Smooth muscle cell (in vitro differentiated cells): ENCODE data around the gene ZNF627. TPM values are rescaled to one million over a fixed set of nuclear protein-coding genes. Genes with fewer than 3 reads are reported as not detected.
"Not testable (repeated sequence)": the region's sequence is repeated elsewhere in the genome, so short reads cannot be mapped to it uniquely, and the experiment has no call there.

Source experiments
- DNase-seq: peaks from one replicate; lab custom pipeline; 2025; ENCODE audit not compliant: unreplicated experiment; lab: John Stamatoyannopoulos, UW
- H2AFZ ChIP-seq: fragments of 200-600 bp; sonication (generic); 2 replicates; pipeline ENCODE4 v1.6.0; 2016; ENCODE audit warnings: antibody characterized with exemption, low read depth, mild to moderate bottlenecking
- H3F3A ChIP-seq: fragments of 200-600 bp; sonication (generic); 2 replicates; pipeline ENCODE4 v1.6.0; 2017; ENCODE audit warnings: antibody characterized with exemption, low read depth
- H3K27ac ChIP-seq: fragments of 200-600 bp; sonication (generic); 2 replicates; pipeline ENCODE4 v1.5.1; 2016; ENCODE audit warnings: low read depth, mild to moderate bottlenecking
- H3K27me3 ChIP-seq: fragments of 200-600 bp; sonication (generic); 2 replicates; pipeline ENCODE4 v1.6.1; 2016; ENCODE audit warnings: low read depth, mild to moderate bottlenecking
- H3K36me3 ChIP-seq: fragments of 200-600 bp; sonication (generic); 2 replicates; pipeline ENCODE4 v1.5.1; 2016; ENCODE audit warnings: low read depth
- H3K4me1 ChIP-seq: fragments of 200-600 bp; sonication (generic); 2 replicates; pipeline ENCODE4 v1.5.1; 2016; ENCODE audit warnings: low read depth
- H3K4me2 ChIP-seq: fragments of 200-600 bp; sonication (generic); 2 replicates; pipeline ENCODE4 v1.6.0; 2016; ENCODE audit warnings: mild to moderate bottlenecking
- H3K4me3 ChIP-seq: fragments of 200-600 bp; sonication (generic); 2 replicates; pipeline ENCODE4 v1.5.1; 2016; ENCODE audit warnings: mild to moderate bottlenecking
- H3K79me2 ChIP-seq: fragments of 200-600 bp; sonication (generic); 2 replicates; pipeline ENCODE4 v1.6.0; 2016; ENCODE audit warnings: low read depth, mild to moderate bottlenecking
- H3K9ac ChIP-seq: fragments of 200-600 bp; sonication (generic); 2 replicates; pipeline ENCODE4 v1.6.0; 2016; ENCODE audit warnings: low read depth
- H3K9me3 ChIP-seq: fragments of 200-600 bp; sonication (generic); replicated peaks from 2 replicates; pipeline ENCODE4 v1.5.1; 2016; ENCODE audit warnings: low read depth
- H4K20me1 ChIP-seq: fragments of 200-600 bp; sonication (generic); 2 replicates; pipeline ENCODE4 v1.6.0; 2016; ENCODE audit warnings: low read depth
- CTCF ChIP-seq: fragments of 200-600 bp; sonication (generic); IDR thresholded peaks from 2 replicates; pipeline ENCODE4 v1.5.1; 2017; ENCODE audit warnings: borderline replicate concordance, mild to moderate bottlenecking, antibody characterized with exemption; ENCODE audit not compliant: insufficient read depth, poor library complexity, severe bottlenecking
- WGBS: methylation state at CpG from one replicate; pipeline ENCODE4 v1.1.7; 2016; ENCODE audit warnings: low lambda C conversion rate; 5-methylcytosine and 5-hydroxymethylcytosine counted together
- polyA plus RNA-seq: library from polyadenylated mRNA; unstranded; fragments of >200 nt; fragmentation: Nextera tagmentation; extraction: Ambion mirVana; gene quantifications from 2 replicates; pipeline ENCODE4 v1.2.1, GENCODE V29; 2016
- total RNA-seq: library from RNA; depleted of rRNA; stranded (reverse); fragments of >200 nt; gene quantifications from 2 replicates; pipeline ENCODE4 v1.2.3, GENCODE V29; 2014

ZNF627 gene
- total and polyA plus RNA-seq, 2 experiments from 2014 or later, result 10.6 to 24.1 TPM

DNA sequence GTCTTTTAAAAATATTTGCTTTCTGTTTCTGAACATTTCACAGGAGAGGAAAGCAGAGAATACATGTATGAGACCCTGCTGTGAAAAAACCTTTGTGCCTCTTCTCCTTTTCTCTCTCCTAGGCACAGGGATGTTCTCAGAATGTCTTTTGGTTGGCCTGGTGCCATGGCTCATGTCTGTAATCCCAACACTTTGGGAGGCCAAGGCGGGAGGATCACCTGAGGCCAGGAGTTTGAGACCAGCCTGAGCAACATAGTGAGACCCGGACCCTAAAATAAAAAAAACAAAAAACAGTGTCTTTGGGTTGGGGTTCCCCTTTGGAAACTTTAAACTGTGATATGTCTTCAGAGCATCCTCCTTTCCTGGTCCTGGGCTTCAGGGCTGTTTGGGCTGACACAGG, 1.5 kb downstream of the ZNF627 start:
- Histone ChIP-seq H3K9ac (no peak overlapping the region), H4K20me1 (peaks cover 59% of the 10 kb centered on the region), H3K4me3 (peak overlapping the region; percentile 92), H2AFZ (no peak overlapping the region), H3K4me2 (peak overlapping the region; percentile 86), H3K27ac (no peak overlapping the region), H3F3A (no peaks in the 10 kb centered on the region), H3K36me3 (no peaks in the 10 kb centered on the region), H3K79me2 (peaks cover 63% of the 10 kb centered on the region), H3K9me3 (no peaks in the 10 kb centered on the region), H3K4me1 (peaks cover 10% of the 10 kb centered on the region), H3K27me3 (no peaks in the 10 kb centered on the region)
- WGBS, result 94% methylated on average over 2 of the region's 2 CpGs
- no peak for DNase-seq
- no peak for TF ChIP-seq CTCF

DNA sequence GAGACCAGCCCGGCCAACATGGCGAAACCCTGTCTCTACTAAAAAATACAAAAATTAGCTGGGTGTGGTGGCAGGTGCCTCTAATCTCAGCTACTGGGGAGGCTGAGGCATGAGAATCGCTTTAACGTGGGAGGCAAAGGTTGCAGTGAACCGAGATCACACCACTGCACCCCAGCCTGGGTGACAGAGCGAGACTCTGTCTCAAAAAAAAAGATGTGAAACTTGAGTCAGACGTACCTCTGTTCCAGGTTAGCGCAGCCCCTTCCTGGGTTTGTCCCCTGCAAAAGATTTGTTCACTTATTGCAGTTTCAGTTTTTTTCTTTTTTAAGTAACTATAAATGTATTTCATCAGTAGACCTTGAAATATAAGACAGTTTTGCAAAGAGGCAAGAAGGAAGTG, 2.4 kb downstream of the ZNF627 start:
- H3K4me2 ChIP-seq, H3K9me3 ChIP-seq, H3K4me1 ChIP-seq, H3F3A ChIP-seq, H3K27me3 ChIP-seq, H3K9ac ChIP-seq, H3K27ac ChIP-seq, H3K36me3 ChIP-seq, DNase-seq, H3K4me3 ChIP-seq, H2AFZ ChIP-seq: not testable (repeated sequence)
- 97% methylated on average over 8 of the region's 8 CpGs for WGBS
- peaks cover 69% of the 10 kb centered on the region for H4K20me1 ChIP-seq
- H3K79me2 ChIP-seq, result peaks cover 73% of the 10 kb centered on the region

DNA sequence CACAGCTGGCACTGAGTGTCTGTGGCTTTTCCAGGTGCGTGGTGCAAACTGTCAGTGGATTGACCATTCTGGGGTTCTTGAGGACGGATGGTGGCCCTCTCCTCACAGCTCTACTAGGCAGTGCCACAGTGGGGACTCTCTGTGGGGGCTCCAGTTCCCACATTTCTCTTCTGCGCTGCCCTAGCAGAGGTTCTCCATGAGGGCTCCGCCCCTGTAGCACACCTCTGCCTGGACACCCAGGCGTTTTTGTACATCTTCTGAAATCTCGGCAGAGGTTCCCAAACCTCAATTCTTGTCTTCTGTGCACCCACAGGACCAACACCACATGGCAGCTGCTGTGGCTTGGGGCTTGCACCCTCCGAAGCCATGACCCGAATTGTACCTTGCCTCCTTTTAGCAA, 9.2 kb downstream of the ZNF627 start:
- no peak for DNase-seq
- H3K4me2 ChIP-seq, result no peak overlapping the region
- H3K9me3 ChIP-seq, result no peaks in the 10 kb centered on the region
- no peak for TF ChIP-seq CTCF
- no peaks in the 10 kb centered on the region for H3F3A ChIP-seq
- H2AFZ ChIP-seq, result no peak overlapping the region
- no peaks in the 10 kb centered on the region for H3K27me3 ChIP-seq
- WGBS, result 100% methylated on average over 8 of the region's 8 CpGs
- H3K36me3 ChIP-seq, result peaks cover 3% of the 10 kb centered on the region
- H3K27ac ChIP-seq, result no peak overlapping the region
- no peak overlapping the region for H3K4me3 ChIP-seq
- peaks cover 98% of the 10 kb centered on the region for H4K20me1 ChIP-seq
- no peak overlapping the region for H3K9ac ChIP-seq
- H3K4me1 ChIP-seq, result no peaks in the 10 kb centered on the region
- peaks cover 98% of the 10 kb centered on the region for H3K79me2 ChIP-seq

GRCh38 chr19:11611730-11612129, 14.4 kb downstream of the ZNF627 start:
- no peaks in the 10 kb centered on the region for H3K4me1 ChIP-seq
- no peak for TF ChIP-seq CTCF
- no peak for DNase-seq
- no peak overlapping the region for H3K9ac ChIP-seq
- H3K27ac ChIP-seq, result no peak overlapping the region
- H2AFZ ChIP-seq, result no peak overlapping the region
- no peak overlapping the region for H3K4me2 ChIP-seq
- H4K20me1 ChIP-seq, result peaks cover 52% of the 10 kb centered on the region
- peaks cover 9% of the 10 kb centered on the region for H3K9me3 ChIP-seq
- peaks cover 30% of the 10 kb centered on the region for H3K36me3 ChIP-seq
- H3F3A ChIP-seq, result peaks cover 2% of the 10 kb centered on the region
- no peak overlapping the region for H3K4me3 ChIP-seq
- 95% methylated on average over 1 of the region's 1 CpG for WGBS
- H3K27me3 ChIP-seq, result no peaks in the 10 kb centered on the region
- peaks cover 72% of the 10 kb centered on the region for H3K79me2 ChIP-seq
